ENCODE data around the gene PAPPA. TPM values are rescaled to one million over a fixed set of nuclear protein-coding genes. Genes with fewer than 3 reads are reported as not detected.

Gene PAPPA
- total RNA-seq, 1 donor from 2014 or later: 172 TPM

DNA sequence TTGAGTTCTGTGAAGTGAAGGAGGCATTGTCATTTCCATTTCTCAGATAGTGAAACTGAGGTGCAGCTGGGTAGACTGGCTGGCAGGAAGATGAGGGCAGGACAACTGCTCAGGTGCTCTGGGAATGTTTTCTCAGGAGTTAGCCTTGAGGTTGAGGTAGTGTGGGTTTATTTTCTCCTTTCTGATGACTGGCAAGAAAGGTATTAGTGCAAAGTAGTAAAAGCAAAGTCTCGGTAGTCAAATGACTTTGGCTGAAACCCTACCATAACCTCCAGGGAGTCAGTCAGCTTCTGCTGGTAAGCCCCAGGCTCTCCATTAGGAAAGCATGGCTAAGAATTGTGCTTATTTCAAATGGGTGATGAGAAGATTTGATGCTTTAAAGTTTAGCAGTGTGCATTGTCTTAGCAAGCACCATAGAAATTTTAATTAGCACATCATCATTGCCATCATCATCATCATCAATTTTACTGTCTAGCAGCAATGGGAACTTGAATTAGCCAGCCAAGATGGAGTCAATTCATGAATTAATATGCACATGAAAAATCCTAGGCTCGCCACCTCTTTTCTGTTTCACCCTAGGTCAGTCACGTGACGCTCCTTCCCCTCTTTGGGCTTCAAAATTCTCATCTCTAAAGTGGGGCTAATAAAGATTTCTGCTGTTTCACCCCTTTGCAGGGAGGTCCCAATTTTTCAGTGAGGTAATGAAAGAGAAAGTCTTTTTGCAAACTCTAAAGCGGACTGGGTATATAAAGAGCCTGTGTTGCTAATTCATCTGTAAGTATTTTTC lies 10.7 kb upstream of the PAPPA start:
- no peak overlapping the region for H2AFZ ChIP-seq (ENCODE audit: low read depth, low read length)
- H3K4me3 Mint-ChIP-seq (ENCODE audit: unreplicated experiment): no peak overlapping the region
- DNase-seq (ENCODE audit: low read depth) (no peak), FAIRE-seq (no peak)
- H3K4me1 ChIP-seq (ENCODE audit: insufficient read depth, low read length): peaks cover 10% of the 10 kb centered on the region
- no peak overlapping the region for H3K4me3 ChIP-seq (ENCODE audit: insufficient read depth, low read depth, low read length)
- peaks cover 14% of the 10 kb centered on the region for H3K4me1 Mint-ChIP-seq (ENCODE audit: low read depth, unreplicated experiment)
- no peaks in the 10 kb centered on the region for H4K20me1 ChIP-seq (ENCODE audit: insufficient read depth, low read length)
- H3K4me2 ChIP-seq (ENCODE audit: low read length): no peak overlapping the region
- no peak overlapping the region for H3K27ac Mint-ChIP-seq (ENCODE audit: unreplicated experiment)
- no peaks in the 10 kb centered on the region for H3K36me3 ChIP-seq (ENCODE audit: insufficient read depth, low read length)
- H3K27ac ChIP-seq (ENCODE audit: low read depth, low read length): no peak overlapping the region
- H3K9me3 ChIP-seq (ENCODE audit: insufficient read depth, low read depth, low read length): no peaks in the 10 kb centered on the region
- H3K9ac ChIP-seq (ENCODE audit: low read length): no peak overlapping the region
- no peaks in the 10 kb centered on the region for H3K27me3 ChIP-seq (ENCODE audit: insufficient read depth, low read length)
- no peaks in the 10 kb centered on the region for H3K9me3 Mint-ChIP-seq (ENCODE audit: unreplicated experiment)
- no peaks in the 10 kb centered on the region for H3K36me3 Mint-ChIP-seq (ENCODE audit: low read depth, unreplicated experiment)
- H3K27me3 Mint-ChIP-seq (ENCODE audit: low read depth, unreplicated experiment): peaks cover 6% of the 10 kb centered on the region
- H3K79me2 ChIP-seq (ENCODE audit: insufficient read depth, low read length): no peaks in the 10 kb centered on the region
- TF ChIP-seq, protein P1, sequence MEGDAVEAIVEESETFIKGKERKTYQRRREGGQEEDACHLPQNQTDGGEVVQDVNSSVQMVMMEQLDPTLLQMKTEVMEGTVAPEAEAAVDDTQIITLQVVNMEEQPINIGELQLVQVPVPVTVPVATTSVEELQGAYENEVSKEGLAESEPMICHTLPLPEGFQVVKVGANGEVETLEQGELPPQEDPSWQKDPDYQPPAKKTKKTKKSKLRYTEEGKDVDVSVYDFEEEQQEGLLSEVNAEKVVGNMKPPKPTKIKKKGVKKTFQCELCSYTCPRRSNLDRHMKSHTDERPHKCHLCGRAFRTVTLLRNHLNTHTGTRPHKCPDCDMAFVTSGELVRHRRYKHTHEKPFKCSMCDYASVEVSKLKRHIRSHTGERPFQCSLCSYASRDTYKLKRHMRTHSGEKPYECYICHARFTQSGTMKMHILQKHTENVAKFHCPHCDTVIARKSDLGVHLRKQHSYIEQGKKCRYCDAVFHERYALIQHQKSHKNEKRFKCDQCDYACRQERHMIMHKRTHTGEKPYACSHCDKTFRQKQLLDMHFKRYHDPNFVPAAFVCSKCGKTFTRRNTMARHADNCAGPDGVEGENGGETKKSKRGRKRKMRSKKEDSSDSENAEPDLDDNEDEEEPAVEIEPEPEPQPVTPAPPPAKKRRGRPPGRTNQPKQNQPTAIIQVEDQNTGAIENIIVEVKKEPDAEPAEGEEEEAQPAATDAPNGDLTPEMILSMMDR (IDR thresholded peaks at IDR 0.05; ENCODE audit: insufficient read depth, low read depth, low read length): no peak
- no peak for TF ChIP-seq EZH2 (IDR thresholded peaks at IDR 0.05; ENCODE audit: insufficient read depth, low read length)

DNA sequence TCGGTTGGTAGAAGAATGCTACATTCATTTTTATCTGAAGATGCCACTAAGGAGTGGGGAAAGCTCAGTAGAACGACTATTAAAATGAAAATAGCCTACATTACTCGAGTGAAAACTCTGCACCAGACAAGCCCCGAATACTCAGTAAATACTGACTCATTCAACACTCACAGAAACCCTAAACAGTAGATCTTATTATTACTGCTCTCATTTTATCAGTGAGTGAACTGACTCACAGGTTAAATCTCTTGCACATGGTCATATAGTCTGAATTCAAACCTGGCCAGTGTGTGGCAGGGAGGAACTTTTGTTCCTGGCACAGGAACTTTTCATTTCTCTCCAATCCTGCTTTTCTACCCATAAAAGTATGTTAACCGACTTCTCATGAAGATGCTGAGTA lies 9.6 kb upstream of the PAPPA start:
- no peak overlapping the region for H3K27ac Mint-ChIP-seq (ENCODE audit: unreplicated experiment)
- H3K9me3 ChIP-seq (ENCODE audit: insufficient read depth, low read depth, low read length): no peaks in the 10 kb centered on the region
- TF ChIP-seq, protein P1 (IDR thresholded peaks at IDR 0.05; ENCODE audit: insufficient read depth, low read depth, low read length): no peak
- TF ChIP-seq EZH2 (IDR thresholded peaks at IDR 0.05; ENCODE audit: insufficient read depth, low read length): no peak
- H4K20me1 ChIP-seq (ENCODE audit: insufficient read depth, low read length): no peaks in the 10 kb centered on the region
- H3K27me3 Mint-ChIP-seq (ENCODE audit: low read depth, unreplicated experiment): no peaks in the 10 kb centered on the region
- peaks cover 10% of the 10 kb centered on the region for H3K4me1 ChIP-seq (ENCODE audit: insufficient read depth, low read length)
- H3K4me1 Mint-ChIP-seq (ENCODE audit: low read depth, unreplicated experiment): peaks cover 19% of the 10 kb centered on the region
- H3K36me3 Mint-ChIP-seq (ENCODE audit: low read depth, unreplicated experiment): no peaks in the 10 kb centered on the region
- peak overlapping the region; percentile 41 for H3K27ac ChIP-seq (ENCODE audit: low read depth, low read length)
- no peaks in the 10 kb centered on the region for H3K9me3 Mint-ChIP-seq (ENCODE audit: unreplicated experiment)
- H3K4me3 ChIP-seq (ENCODE audit: insufficient read depth, low read depth, low read length): no peak overlapping the region
- peak overlapping the region; percentile 13 for H3K9ac ChIP-seq (ENCODE audit: low read length)
- no peak overlapping the region for H3K4me3 Mint-ChIP-seq (ENCODE audit: unreplicated experiment)
- no peak overlapping the region for H2AFZ ChIP-seq (ENCODE audit: low read depth, low read length)
- no peaks in the 10 kb centered on the region for H3K27me3 ChIP-seq (ENCODE audit: insufficient read depth, low read length)
- H3K4me2 ChIP-seq (ENCODE audit: low read length): peak overlapping the region; percentile 65
- no peaks in the 10 kb centered on the region for H3K36me3 ChIP-seq (ENCODE audit: insufficient read depth, low read length)
- FAIRE-seq: peak; percentile 98
- peak; percentile 81 for DNase-seq (ENCODE audit: low read depth)
- no peaks in the 10 kb centered on the region for H3K79me2 ChIP-seq (ENCODE audit: insufficient read depth, low read length)

DNA sequence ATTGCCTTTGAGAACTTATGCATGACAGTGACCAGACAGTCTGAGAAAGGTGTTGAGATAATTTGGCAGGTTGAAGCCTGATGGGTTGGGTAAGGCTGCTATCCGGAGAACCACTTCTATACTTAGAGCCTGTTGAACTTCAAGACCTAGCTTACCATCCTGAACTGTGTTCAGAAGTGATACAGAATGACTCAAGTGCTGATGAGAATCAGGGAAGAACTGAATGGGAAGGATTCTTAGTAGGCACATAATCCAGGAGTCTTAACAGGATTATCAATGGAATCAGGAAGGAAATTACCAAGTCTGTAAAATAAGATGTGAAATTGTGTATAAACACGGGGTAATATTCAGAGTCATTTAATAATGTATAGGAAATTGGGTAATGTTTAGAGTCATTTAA lies 9.0 kb upstream of the PAPPA start:
- Histone ChIP-seq H3K4me1 (ENCODE audit: insufficient read depth, low read length) (peaks cover 10% of the 10 kb centered on the region), H3K4me2 (ENCODE audit: low read length) (peak overlapping the region; percentile 65), H4K20me1 (ENCODE audit: insufficient read depth, low read length) (no peaks in the 10 kb centered on the region), H3K9me3 (ENCODE audit: insufficient read depth, low read depth, low read length) (no peaks in the 10 kb centered on the region), H3K27ac (ENCODE audit: low read depth, low read length) (peak overlapping the region; percentile 41), H2AFZ (ENCODE audit: low read depth, low read length) (no peak overlapping the region), H3K36me3 (ENCODE audit: insufficient read depth, low read length) (no peaks in the 10 kb centered on the region), H3K4me3 (ENCODE audit: insufficient read depth, low read depth, low read length) (no peak overlapping the region), H3K27me3 (ENCODE audit: insufficient read depth, low read length) (no peaks in the 10 kb centered on the region), H3K79me2 (ENCODE audit: insufficient read depth, low read length) (no peaks in the 10 kb centered on the region), H3K9ac (ENCODE audit: low read length) (peak overlapping the region; percentile 13)
- DNase-seq (ENCODE audit: low read depth): no peak
- TF ChIP-seq, protein P1 (IDR thresholded peaks at IDR 0.05; ENCODE audit: insufficient read depth, low read depth, low read length): no peak
- no peak for TF ChIP-seq EZH2 (IDR thresholded peaks at IDR 0.05; ENCODE audit: insufficient read depth, low read length)
- Mint-ChIP-seq H3K4me3 (ENCODE audit: unreplicated experiment) (no peak overlapping the region), H3K27me3 (ENCODE audit: low read depth, unreplicated experiment) (no peaks in the 10 kb centered on the region), H3K27ac (ENCODE audit: unreplicated experiment) (no peak overlapping the region), H3K4me1 (ENCODE audit: low read depth, unreplicated experiment) (peaks cover 20% of the 10 kb centered on the region), H3K36me3 (ENCODE audit: low read depth, unreplicated experiment) (no peaks in the 10 kb centered on the region), H3K9me3 (ENCODE audit: unreplicated experiment) (no peaks in the 10 kb centered on the region)
- peak; percentile 43 for FAIRE-seq
